Esophagus muscularis mucosa (tissue), 3 donors: ENCODE measurements around the gene TWF1.

ENCODE experiments used
- CTCF ChIP-seq, 3 experiments: fragments of 200-600 bp in 2 of 3; fragments of 450-650 bp in 1 of 3; sonication (generic) in 2 of 3; IDR thresholded peaks; one replicate each; pipeline ENCODE4 v1.5.1; 2017 to 2019; ENCODE audit warnings: antibody characterized with exemption in 3 of 3, mild to moderate bottlenecking in 2 of 3, moderate library complexity in 1 of 3
- POLR2AphosphoS5 ChIP-seq, 2 donors: sonication (generic); formaldehyde crosslinking; IDR thresholded peaks; one replicate each; pipeline ENCODE4 v1.6.1; 2017; ENCODE audit warnings: antibody characterized with exemption in 2 of 2

- no peak for TF ChIP-seq CTCF (IDR thresholded peaks at IDR 0.05)
- TF ChIP-seq POLR2AphosphoS5 (IDR thresholded peaks at IDR 0.05), result no peak
These were observed 52.1 kb downstream of the TWF1 start for GRCh38 chr12:43754015-43754414.
